Measurements from ENCODE around the gene CYP4F11.

GRCh38 chr19:15900504-15900903, 33.8 kb downstream of the CYP4F11 start:
- TF ChIP-seq EZH2 (optimal IDR thresholded peaks at IDR 0.05; ENCODE audit: low read depth, low read length) (no peak), CTCF (IDR thresholded peaks at IDR 0.05; ENCODE audit: low read length) (no peak)
